Panc1 (cell line): ENCODE measurements around the gene TRAF7.

Source experiments
- CTCF ChIP-seq: fragments of 450-650 bp; IDR thresholded peaks from 2 replicates; pipeline ENCODE4 v1.5.1; 2017; ENCODE audit warnings: mild to moderate bottlenecking
- POLR2AphosphoS5 ChIP-seq: IDR thresholded peaks from 2 replicates; pipeline ENCODE4 v1.6.1; 2012; ENCODE audit warnings: mild to moderate bottlenecking, low read depth, low read length, moderate library complexity

- no peak for TF ChIP-seq CTCF
- TF ChIP-seq POLR2AphosphoS5 = no peak
These were observed 10.3 kb downstream of the TRAF7 start for GRCh38 chr16:2165861-2166260.
